ENCODE data around the gene MDFIC. TPM values are rescaled to one million over a fixed set of nuclear protein-coding genes. Genes with fewer than 3 reads are reported as not detected.
A peak's percentile ranks its signal among the peaks of the same experiment; 100 is the strongest.

MDFIC gene
- total RNA-seq, 1 donor from 2014 or later = 40.8 TPM

DNA sequence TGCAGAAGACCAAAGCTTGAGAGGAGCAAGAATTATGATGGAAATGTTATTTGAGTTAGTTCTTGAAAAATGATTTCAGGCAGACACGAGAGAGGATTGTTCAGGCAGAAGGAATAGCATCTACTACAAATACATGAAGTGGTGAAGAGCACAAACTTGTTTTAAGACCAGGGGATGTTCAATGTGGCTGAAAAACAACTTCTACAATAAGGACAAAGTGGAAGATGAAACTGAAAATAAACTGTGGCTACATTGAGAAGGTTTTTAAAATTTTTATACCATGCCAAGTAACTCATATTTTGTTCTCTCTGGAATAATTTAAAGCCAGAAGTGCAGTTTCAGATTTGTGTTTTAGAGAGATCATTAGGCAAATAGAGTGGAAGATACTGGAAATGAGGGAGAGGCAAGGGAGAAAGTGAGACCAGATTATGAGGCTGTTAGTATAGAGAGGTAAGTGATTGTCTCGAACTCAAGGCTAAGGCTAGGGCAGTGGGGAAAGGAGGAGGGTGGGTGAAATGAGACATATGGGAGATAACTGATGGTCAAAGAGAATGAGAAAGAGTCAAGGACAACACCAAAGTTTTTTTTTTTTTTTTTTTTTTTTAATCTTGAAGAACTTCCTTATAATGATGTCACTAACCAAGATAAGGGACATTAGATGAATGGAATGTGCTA, 115.4 kb downstream of the MDFIC start:
- no peak for DNase-seq (ENCODE audit: low read depth in 2 of 2)

DNA sequence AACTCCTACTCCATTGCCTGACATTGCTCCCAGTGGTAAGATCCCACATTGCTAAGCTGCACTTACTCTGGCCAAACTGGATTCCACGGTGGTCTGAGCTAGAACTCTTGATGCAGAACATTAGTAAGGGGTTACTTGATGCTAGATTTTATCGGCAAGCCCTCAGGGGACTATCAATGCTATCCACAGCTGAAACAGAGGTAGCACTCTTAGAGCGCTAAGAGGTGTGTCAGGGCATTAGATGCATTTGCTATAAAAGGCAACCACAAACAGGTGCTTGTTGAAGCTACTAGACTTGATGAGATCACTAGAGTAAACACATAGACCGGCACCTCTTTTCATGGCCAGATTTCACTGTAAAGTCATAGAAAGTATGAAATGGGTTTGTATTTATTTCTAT, 116.3 kb downstream of the MDFIC start:
- DNase-seq (ENCODE audit: low read depth in 2 of 2) = no peak

DNA sequence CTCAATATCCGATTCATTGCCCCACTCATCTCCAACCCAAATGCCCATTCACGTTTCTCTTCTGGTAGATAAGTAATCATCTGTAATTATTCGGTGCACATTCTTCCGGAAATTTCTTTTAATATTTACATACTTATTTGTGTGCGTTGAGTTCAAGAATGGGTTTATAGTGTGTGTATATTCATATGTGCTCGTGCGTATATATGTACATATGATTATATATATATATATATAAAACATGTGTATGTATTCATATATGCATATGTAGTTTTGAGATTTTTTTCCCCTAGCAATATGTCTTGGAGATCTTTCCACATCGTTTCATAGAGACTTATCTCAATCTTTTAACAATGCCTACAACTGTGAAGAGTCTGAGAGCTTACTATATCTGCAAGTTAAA, 118.2 kb downstream of the MDFIC start:
- DNase-seq (ENCODE audit: low read depth in 2 of 2) = no peak

DNA sequence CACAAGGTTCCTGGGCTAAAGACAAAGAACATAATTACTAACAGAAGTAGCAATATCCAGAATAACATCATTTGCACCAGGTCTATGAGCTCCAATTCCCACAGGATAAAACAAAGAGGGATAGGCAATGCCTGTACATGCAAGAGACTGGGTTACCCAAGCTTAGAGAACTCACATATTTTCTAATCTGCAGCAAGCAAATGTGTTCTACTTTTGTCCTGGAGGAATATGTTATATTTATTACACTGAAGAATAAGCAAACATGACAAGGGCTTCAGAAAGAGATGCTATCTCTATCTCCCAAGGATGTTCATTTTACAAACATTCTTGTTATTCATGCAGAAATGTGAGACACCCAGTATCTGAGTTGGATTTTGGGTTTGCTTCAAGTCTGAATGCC, 118.6 kb downstream of the MDFIC start:
- DNase-seq (ENCODE audit: low read depth in 2 of 2) = no peak

DNA sequence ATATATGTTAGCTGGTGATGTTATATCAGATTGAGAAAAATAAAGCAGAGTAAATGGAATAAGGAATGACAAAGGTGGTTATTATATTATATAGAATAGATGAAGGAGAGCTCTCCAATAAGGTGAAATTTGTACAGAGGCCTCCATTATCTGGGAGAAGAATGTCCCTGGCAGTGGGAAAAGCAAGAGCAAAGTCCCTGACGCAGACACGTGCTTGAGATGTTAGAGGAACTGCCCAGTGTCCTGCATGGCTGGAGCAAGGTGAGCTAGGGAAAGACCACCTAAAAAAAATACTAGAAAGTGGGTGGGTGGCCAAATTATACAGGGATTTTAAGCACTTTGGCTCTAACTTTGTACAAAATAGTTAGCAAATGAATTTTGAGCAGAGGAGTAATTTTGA, 120.7 kb downstream of the MDFIC start:
- DNase-seq (ENCODE audit: low read depth in 2 of 2) = no peak

DNA sequence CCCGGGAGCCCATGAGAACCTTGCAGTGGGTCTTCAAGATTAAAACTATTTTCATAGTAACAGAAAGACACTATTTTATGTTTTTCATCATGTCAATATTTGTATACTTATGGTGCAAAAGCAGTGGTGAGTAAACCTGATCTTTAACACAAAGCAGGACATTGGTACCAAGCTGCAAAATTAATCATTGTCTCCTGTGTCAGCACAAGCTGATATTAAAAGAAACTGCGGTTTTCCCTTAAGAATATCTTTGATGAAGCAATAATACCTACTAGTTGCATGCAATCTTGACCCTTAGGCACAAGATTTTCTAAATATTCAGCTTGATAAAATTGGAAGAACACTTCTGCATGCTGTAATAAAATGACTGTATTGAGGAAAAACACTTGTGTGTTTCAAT, 121.7 kb downstream of the MDFIC start:
- no peak for DNase-seq (ENCODE audit: low read depth in 2 of 2)

DNA sequence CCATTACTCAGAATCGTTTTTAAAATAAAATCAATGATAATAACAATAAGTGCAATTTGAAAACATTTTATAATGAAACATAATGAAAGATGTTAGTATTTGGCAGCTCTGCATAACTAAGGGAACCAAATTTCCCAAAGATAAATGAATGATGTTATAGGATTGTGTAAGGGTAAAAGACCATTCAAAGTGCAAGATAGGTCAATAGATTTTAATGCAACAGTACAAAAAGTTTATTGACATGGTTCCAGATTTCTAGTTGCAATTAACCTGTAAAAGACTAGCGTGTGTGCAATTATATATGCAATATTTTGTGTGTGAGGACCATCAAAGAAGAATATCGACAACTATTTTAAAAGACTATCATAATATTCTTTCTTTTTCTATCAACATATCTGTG, 122.3 kb downstream of the MDFIC start:
- no peak for DNase-seq (ENCODE audit: low read depth in 2 of 2)

DNA sequence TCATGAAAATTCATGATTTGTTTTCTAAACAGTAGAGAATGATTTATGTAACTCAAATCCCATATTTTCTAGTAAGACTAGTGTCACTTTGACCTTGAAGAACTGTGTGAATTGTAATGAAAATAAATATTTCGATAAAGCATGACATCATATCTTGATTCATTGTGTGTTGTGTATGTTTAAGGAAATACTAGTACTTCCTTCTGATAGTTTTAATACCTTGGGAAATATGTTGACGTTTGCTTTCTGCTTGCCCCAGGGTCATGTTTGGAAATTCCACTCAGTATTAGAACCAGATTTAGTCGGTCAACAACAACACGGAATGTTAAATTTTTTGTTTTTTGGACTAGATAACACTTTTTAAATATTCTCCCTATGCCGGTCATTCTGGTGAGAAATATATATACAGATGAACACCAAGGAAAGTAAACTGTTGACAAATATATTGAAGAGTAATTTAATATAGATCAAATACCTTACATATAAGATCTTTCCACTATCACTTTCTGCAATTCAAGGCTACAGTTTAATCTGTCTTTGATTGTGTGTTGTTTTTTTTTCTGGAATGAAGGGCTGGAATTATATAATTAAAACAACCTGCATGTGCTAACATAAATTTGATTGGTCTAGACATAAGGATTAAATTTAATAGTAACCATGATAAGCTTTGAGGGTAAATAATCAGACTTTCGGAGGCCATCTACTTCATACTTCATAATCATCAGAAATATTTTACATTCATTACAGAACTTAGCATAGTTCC, 126.2 kb downstream of the MDFIC start:
- DNase-seq (ENCODE audit: low read depth in 2 of 2) = peak; percentile 22 to 91

DNA sequence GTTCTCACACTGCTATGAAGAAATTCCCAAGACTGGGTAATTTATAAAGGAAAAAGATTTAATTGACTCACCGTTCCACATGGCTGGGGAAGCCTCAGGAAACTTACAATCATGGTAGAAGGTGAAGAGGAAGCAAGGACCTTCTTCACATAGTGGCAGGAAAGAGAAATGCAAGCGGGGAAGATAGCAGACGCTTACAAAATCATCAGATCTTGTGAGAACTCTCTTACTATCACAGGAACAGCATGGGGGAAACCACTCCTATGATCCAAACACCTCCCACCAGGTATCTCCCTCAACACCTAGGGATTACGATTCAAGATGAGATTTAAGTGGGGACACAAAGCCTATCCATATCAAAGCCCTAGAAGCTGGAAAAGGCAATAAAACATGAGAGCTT, 130.8 kb downstream of the MDFIC start:
- DNase-seq (ENCODE audit: low read depth in 2 of 2) = no peak

DNA sequence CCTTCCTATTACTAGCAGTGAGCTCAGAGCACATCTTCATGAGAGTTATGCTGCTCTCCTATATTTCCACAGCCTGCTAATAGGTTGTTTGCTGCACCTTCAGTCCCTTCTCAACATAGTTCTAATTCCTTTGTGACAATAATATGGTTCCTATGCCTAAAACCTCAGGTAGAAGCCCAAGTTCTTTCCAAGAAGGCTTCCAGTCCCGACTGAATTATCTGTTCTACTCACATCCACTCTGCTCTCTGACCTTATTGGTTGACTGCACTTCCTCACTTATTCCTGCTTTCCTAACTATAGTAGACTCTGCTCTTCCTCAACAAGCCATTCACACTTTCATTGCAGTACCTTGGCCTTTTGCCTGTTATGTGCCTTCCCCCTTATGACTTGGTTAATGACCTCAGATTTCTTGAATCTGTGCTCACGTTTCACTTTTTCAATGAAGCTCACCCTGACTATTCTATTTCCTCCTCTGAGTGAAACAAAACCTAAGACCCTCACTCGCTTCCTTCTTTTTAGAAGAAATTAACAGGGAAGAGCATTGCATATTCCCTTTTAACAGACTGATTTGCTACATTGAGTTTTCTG, 132.7 kb downstream of the MDFIC start:
- no peak for DNase-seq (ENCODE audit: low read depth in 2 of 2)

DNA sequence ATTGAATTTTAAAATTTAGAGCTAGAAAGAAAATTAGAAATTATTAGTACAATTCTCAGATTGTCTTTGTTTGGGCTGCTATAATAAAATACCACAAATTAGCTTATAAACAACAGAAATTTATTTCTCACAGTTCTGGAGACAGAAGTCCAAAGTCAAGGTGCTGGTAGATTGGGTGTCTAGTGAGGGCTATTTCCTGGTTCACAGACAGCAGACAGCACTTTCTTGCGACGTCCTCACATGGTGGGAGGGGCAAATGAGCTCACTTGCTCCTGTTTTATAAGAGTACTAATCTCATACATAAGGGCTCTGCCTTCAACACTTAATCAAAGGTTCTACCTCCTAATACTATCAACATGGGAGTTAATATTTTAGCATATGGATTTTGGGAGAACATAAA, 134.1 kb downstream of the MDFIC start:
- no peak for DNase-seq (ENCODE audit: low read depth in 2 of 2)

DNA sequence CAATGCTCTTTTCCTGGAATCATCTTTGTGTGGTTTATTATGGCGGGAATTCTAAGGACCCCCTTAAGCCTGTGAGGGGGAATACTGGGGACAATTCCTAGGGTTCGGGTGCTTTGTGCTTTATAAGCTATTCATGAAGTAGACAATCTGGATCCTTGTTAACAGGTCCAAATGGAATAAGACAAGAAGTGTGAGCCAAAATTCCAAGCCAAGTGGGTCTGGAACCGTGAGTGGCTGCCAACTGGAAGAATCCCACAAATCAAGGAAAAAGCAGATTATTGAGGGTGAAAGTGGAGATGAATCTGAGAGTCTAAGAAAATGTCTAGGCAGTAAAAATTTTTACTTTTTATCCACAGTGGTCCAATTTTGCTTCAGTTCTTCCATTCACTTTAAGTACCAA, 136.8 kb downstream of the MDFIC start:
- no peak for DNase-seq (ENCODE audit: low read depth in 2 of 2)

DNA sequence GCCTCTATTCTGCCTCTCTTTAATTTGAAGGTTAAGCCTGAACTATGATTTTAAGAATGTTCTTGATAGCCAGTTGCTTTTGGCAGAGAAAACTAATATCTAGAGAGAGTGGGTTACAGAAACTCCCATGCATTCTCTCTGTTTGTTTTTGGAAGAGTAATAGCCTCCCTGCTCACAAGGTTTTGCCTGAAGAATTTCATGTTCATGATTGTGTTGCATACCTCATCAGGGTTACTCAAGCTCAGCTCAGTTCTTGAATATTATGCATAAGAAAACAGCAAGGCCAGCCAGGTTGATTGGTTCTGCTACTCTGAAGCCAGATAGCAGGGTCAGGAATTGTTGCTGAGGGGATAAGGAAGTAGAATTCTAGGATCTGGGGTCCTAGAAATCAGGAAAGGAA, 137.4 kb downstream of the MDFIC start:
- no peak for DNase-seq (ENCODE audit: low read depth in 2 of 2)

DNA sequence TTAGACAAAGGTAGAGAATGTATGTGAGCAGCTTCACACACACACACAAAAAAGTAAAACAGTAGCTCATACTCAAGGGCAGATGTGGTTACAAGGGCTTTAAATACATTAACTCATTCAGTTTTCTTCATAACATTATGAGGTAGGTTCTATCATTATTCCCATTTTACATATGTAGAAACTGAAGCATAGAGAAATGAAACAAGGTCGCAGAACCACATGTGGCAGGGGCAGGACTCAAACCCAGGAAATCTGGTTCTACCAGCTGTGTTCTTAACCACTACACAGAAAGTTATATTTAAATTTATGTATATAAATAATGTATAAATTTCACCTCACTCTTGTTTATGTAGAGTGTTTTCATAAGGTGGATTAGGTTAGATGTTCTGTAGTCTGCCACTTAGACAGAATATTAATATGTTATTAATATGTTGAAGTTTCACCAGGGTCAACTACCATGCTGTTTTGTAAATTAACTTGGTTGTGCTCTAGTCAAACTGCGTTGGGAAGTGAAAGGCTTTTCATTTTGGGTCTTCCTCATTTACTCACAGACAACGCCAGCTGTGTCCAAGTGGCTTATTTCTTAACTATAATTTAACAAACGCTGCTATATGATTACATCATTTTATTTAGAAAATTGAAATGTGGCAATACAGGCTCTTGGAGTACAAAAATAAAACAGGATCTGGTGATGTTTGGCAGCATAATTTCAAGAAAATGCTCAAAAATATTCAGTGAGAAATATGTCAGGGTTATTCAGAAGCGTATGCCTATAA, 138.4 kb downstream of the MDFIC start:
- DNase-seq (ENCODE audit: low read depth in 2 of 2) = no peak

DNA sequence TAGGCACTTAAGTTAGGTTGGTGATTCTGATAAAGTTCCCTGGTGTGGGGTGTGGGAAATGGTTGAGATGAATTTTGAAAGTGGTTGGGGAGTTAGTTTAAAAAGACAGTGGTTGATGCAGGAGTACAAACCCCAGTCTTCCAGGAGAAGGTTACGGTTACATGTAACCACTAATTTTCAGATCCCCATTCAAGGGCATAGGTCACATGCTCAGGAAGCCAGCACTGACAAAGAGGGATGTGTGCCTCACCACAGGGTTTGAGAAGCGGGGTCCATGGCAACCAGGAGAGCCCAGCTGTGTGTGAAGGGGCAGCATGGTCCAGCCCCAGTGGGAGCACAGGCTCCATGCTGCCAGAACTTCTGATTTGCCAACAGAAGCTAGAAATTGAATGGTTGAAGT, 144.2 kb downstream of the MDFIC start:
- DNase-seq (ENCODE audit: low read depth in 2 of 2) = no peak

DNA sequence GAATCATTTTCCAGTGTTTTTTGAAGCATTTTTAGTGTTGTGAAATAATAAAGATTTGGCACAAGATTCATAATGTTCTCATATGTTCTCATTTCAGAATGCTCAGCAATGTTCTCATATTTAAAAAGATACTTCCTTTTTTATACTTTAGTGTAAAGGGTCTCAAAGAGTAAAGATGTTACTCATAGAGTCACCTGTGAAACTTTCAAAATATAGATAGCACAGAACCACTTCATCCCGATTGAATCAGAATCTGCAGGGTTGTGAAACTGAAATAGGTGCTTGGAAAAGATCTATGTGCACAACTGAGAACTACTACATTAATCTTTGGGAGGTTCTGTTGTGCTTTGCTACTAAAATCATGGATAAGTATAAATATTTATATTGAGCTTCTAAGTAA, 144.7 kb downstream of the MDFIC start:
- DNase-seq (ENCODE audit: low read depth in 2 of 2) = no peak

DNA sequence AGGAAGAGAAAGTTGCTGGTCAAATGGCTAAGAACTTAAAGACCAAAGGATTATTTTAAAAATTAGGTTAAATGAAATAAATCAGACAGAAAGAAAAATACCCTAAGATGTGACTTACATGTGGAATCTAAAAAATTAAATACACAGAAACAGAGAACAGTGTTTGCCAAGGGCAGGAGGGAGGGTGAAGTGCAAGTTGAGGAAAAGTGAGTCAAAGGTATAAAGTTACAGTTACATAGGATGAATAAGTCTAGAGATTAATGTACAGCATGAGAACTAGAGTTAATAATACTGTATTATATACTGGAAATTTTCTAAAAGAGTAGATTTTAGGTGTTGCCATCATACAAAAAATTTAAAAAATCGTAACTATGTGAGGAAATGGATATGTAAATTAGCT, 146.3 kb downstream of the MDFIC start:
- no peak for DNase-seq (ENCODE audit: low read depth in 2 of 2)
